Measurements from ENCODE around the gene LYRM7. TPM values are rescaled to one million over a fixed set of nuclear protein-coding genes. Genes with fewer than 3 reads are reported as not detected.

LYRM7 gene
- total and polyA plus RNA-seq, 2 donors (not counting 1 experiment from before 2014, with no cell fraction given): 4.8 to 6.9 TPM

DNA sequence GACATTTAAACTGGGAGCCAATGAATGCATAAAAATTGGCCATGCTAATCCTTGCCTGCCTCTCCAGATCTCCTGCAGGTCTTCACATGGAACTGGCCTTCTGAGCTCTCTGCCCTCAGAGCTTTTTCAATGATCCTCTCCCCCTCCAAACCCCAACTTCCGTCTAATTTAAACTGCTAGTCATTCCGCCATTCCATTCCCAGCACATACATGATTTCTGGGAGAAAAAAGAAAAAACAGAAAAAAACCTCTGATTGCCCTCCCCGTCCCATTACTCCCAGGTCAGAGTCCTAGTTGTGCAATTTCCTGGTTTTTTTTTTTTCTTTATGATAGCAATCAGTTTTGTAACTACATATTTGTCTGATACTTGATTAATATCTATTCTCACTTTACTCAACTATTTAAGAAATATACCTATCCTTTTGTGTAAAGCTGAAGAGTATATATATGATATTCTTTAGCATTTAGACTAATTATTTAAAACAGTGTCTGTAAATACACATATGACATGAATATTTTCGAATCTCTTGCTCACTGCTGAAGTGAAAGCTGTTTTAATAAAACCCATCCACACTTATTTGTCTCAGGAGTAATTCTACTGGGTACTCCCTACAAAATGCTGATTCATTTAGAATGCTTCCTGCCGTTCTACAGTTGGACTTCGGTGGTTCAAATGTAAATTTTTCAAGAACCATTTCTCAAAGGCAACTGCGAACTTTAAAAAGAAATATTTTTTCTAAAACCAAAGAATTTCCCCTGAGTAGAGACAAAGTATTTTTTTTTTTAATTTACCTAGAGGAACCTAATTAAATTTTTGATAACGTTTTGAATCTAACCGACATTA is 7.2 kb upstream of the LYRM7 start:
- Histone ChIP-seq H4K20me1 (ENCODE audit: control insufficient read depth, extremely low read depth, insufficient read depth, low read length) (no peaks in the 10 kb centered on the region), H3K27ac (ENCODE audit: insufficient read depth, low read length) (peak overlapping the region; percentile 90), H3K36me3 (ENCODE audit: control insufficient read depth, insufficient read depth, low read length) (peaks cover 2% of the 10 kb centered on the region), H2AFZ (ENCODE audit: low read length) (no peak overlapping the region), H3K4me2 (ENCODE audit: extremely low read depth, insufficient read depth, low read length) (peak overlapping the region; percentile 91), H3K9me3 (ENCODE audit: control insufficient read depth, insufficient read depth, low read depth, low read length) (no peaks in the 10 kb centered on the region), H3K4me1 (ENCODE audit: control insufficient read depth, extremely low read depth, insufficient read depth, low read length) (peaks cover 2% of the 10 kb centered on the region), H3K9ac (ENCODE audit: insufficient read depth, low read length) (peak overlapping the region; percentile 88), H3K27me3 (ENCODE audit: control insufficient read depth, insufficient read depth, low read length) (no peaks in the 10 kb centered on the region), H3K4me3 (replicated peaks in 1 of 4; ENCODE audit: control extremely low read depth in 1 of 4, insufficient read depth in 1 of 4, low read depth in 3 of 4, low read length in 4 of 4) (peak overlapping the region; percentile 82 to 98 (median 90)), H3K79me2 (ENCODE audit: control insufficient read depth, insufficient read depth, low read length) (peaks cover 34% of the 10 kb centered on the region)
- peak; percentile 40 to 48 for DNase-seq (ENCODE audit: low read depth in 2 of 2)
- TF ChIP-seq EZH2 (IDR thresholded peaks at IDR 0.05; ENCODE audit: low read length, missing control alignments): no peak
- TF ChIP-seq, protein P1, sequence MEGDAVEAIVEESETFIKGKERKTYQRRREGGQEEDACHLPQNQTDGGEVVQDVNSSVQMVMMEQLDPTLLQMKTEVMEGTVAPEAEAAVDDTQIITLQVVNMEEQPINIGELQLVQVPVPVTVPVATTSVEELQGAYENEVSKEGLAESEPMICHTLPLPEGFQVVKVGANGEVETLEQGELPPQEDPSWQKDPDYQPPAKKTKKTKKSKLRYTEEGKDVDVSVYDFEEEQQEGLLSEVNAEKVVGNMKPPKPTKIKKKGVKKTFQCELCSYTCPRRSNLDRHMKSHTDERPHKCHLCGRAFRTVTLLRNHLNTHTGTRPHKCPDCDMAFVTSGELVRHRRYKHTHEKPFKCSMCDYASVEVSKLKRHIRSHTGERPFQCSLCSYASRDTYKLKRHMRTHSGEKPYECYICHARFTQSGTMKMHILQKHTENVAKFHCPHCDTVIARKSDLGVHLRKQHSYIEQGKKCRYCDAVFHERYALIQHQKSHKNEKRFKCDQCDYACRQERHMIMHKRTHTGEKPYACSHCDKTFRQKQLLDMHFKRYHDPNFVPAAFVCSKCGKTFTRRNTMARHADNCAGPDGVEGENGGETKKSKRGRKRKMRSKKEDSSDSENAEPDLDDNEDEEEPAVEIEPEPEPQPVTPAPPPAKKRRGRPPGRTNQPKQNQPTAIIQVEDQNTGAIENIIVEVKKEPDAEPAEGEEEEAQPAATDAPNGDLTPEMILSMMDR (conservative IDR thresholded peaks at IDR 0.05 in 1 of 2, IDR thresholded peaks at IDR 0.05 in 1 of 2; ENCODE audit: low read depth in 1 of 2, low read length in 2 of 2): no peak

DNA sequence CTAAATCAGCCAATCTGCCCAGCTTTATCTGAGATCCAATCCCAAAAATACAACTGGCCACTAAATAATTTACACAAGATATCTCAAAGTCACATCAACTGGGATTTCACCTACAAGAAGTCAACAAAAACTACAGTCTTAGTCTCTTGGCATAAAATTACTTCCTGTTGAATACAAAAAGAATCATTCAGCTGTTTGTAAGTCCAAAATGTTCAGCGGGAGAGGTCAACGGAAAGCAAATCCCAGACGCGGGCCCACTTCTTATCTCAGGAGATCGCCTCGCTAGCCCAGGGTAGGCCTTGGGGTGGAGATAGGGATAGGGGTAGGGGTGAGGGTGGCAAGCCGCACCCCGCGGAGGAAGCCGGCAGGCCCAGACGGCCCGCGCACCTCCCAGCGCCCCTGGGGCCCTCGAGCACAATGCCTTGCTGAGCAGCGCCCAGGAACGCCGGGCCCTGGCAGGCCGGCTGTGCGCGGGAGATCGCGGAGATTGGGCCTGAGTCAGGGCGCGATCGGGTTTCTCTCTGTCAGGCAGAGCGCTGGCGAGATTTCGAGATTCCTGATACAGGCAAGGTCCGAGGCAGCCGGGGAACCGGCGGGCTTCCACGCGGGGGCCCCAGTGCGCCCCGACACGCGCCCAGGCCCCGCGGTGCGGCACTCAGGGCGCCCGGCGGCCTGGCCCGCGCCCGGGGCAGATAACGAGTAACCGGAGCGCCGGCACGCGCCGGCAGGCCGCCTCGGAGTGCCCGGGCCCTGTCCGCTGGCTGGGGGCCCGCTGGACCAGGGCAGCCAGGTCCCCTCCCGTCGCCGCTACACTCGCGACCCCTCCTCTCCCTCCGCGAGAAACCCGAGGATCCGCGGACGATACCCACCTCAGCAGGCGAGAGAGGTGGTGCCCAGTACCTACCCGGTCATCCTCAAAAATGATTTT is 6.3 kb upstream of the LYRM7 start:
- peak overlapping the region; percentile 88 for H3K9ac ChIP-seq (ENCODE audit: insufficient read depth, low read length)
- H3K27me3 ChIP-seq (ENCODE audit: control insufficient read depth, insufficient read depth, low read length): no peaks in the 10 kb centered on the region
- H3K4me2 ChIP-seq (ENCODE audit: extremely low read depth, insufficient read depth, low read length): peak overlapping the region; percentile 91
- peak overlapping the region; percentile 90 for H3K27ac ChIP-seq (ENCODE audit: insufficient read depth, low read length)
- H3K9me3 ChIP-seq (ENCODE audit: control insufficient read depth, insufficient read depth, low read depth, low read length): no peaks in the 10 kb centered on the region
- H3K4me1 ChIP-seq (ENCODE audit: control insufficient read depth, extremely low read depth, insufficient read depth, low read length): peaks cover 2% of the 10 kb centered on the region
- TF ChIP-seq, protein P1 (conservative IDR thresholded peaks at IDR 0.05 in 1 of 2, IDR thresholded peaks at IDR 0.05 in 1 of 2; ENCODE audit: low read depth in 1 of 2, low read length in 2 of 2): no peak
- TF ChIP-seq EZH2 (IDR thresholded peaks at IDR 0.05; ENCODE audit: low read length, missing control alignments): no peak
- peak; percentile 79 to 84 for DNase-seq (ENCODE audit: low read depth in 2 of 2)
- no peaks in the 10 kb centered on the region for H4K20me1 ChIP-seq (ENCODE audit: control insufficient read depth, extremely low read depth, insufficient read depth, low read length)
- H3K36me3 ChIP-seq (ENCODE audit: control insufficient read depth, insufficient read depth, low read length): peaks cover 2% of the 10 kb centered on the region
- peak overlapping the region; percentile 84 to 98 (median 91) for H3K4me3 ChIP-seq (replicated peaks in 1 of 4; ENCODE audit: control extremely low read depth in 1 of 4, insufficient read depth in 1 of 4, low read depth in 3 of 4, low read length in 4 of 4)
- H2AFZ ChIP-seq (ENCODE audit: low read length): peak overlapping the region; percentile 93
- H3K79me2 ChIP-seq (ENCODE audit: control insufficient read depth, insufficient read depth, low read length): peaks cover 34% of the 10 kb centered on the region
